Measurements from ENCODE around the gene DSE.

DSE gene

DNA sequence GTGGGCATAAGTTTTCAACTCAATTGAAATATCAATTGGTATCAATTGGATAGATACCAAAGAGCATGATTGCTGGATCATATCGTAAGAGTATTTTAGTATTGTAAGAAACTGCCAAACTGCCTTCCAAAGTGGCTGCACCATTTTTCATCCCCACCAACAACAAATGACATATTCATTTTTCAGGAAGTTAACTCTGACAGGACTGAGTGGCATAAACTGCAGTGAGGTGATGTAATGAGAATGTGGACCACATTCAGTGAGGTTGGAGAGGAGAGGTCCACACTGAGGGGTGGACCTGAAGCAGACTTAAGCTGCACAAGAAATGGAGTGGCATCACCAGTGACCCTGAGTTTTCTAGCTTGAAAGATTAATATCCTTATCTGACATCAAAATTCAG, 78.8 kb downstream of the DSE start:
- no peak for DNase-seq

DNA sequence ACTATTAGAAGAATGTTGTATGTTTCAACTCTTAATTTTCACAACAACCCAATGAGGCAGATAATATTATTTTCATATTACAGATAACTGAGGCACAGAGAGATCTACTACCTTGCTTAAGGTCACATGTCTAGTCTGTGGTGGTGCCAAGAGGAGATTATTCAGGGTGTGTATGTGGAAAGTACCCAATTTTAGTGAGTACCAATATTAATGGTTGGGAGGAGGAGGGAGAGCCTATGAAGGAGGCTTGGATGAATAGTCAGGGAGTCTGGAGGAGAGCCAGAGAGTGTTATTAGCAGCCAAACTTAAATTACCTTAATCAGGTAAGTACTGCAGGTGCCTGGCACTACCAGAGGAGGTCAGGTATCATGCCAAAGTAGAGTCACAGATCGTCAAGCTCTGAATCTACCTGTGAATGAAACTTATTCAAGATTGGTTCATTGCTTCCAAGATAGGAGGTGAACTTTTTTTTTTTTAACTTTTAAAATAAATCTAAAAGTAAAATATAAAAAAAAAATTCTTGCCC, 79.5 kb downstream of the DSE start:
- DNase-seq: no peak

DNA sequence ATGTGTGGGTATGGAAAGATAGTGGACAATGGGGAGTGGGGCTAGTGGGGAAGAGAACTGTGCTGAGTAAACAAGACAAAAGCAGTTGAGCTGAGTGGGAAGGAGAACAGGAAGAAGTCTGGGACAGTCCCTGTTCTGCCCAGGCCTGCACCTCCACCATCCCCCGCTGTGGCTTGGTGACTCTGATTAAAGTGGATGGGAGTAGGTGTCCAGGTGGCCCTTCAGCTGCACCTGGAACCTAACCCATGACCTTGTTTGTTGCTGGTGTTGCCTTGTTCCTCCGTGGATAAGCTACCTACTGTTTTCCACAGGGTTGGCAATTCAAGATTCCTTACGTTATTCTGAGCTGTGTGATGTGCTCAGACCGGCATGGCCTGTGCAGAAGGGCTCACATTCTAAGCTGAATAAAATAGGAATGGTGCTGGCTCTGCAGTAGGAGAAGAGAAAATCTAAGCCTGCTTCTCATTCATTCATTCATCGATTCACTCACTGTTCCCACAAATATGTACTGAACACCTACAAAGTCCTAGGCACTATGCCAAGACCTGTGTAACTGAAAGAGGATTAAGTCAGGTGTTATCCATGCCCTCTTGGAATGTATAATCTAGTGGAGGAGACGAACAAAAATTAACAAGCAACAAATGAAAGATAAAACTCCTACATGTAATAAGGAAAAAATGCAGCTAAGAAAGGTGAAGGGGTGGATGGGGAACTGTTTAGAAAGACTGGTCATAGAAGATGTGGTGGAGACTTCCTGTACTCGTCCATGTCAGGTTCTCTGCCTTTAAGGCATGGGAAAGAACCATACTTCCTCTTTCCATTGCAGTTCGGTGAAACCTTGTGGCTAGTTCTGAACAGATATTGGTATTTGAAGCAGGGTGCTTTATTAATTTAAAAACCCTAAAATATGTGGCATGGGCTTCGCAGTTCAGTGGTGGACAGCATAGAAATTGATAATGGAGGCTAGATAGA, 80.3 kb downstream of the DSE start:
- DNase-seq: no peak

DNA sequence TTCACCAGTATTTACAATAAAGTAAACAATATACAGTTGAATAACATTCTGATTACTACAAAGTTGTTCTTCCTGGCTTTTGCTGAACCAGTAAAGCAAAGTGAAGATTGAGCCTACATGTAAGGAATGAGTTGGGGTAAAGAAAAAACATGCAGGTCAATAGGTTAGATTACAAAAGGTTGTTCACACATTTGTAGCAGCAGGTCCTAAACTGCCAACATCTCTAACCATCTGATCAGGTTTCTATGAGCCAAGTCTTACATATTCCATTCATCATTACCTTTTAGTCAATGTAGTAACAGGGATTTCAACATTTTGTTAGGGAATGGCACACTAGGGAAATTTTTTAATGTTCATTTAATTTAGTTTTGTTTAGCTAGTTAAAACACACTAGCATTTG, 81.2 kb downstream of the DSE start:
- no peak for DNase-seq

DNA sequence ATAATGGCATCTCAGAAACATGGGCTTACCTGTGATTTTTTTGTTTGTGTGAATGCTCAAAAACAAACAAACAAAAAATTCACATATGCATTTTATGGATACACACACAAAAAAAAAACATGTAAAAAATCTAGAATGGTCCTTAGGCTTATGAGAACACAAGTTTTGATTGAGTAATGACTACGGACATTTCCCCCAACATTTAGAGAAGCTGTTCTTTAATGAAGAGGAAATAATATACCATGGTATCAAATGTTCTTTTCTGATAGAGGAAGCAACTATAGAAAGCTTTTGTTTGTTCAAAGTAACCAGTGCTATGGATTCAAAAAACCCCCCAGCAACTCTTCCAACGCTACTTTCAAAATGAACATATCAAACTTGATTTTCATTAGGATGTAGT, 81.8 kb downstream of the DSE start:
- no peak for DNase-seq

DNA sequence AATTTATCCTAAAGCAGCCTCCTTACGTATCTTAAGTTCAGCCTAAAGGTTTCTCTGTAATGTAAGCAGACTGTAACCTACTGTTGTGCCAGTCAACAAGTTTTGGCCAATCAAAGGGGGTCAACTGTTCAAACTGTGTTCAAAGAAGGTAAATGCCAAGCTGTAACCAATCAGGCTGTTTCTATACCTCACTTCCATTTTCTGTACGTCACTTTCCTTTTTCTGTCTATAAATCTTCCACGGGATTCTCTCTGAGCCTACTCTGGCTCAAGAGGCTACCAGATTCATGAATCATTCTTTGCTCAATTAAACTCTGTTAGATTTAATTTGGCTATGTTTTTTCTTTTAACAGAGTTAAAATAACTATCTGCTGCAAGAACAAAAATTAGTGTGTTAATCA, 85.4 kb downstream of the DSE start:
- no peak for DNase-seq

DNA sequence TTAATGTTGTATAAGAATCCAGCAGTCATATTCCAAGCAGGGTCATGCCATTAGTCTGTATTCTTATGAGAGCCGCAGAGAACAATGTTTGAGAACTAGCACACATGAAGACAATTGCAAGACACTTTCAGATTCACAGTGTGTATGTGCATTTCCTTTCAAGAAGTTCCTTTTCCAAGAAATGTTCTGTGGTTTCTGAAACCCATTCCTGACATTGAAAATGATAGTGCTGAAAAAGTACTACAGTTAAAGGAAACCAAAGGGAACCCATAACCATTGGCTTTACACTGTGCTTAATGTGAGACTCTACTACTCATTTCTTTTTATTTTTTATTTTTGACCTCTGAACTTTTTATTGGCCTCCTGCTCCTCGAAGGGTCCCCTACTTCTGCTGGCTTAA, 86.2 kb downstream of the DSE start:
- no peak for DNase-seq

DNA sequence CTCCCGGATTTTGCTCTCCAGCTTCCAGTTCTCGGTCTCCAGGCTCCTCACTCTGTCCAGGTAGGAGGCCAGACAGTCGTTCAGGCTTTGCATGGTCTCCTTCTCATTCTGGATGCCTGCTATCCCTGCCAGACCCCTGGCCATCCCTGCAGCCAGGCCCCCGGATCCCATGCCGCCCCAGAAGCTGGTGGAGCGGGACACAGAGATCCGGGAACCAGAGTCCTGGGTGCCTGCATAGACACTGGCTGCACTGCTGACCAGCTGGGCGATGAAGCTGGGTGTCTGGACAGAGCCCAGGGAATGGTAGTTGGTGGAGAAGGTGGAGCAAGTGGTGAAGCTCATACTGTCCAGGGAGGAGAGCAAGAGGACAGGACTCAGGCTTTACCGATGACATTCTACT, 87.5 kb downstream of the DSE start:
- DNase-seq: no peak

DNA sequence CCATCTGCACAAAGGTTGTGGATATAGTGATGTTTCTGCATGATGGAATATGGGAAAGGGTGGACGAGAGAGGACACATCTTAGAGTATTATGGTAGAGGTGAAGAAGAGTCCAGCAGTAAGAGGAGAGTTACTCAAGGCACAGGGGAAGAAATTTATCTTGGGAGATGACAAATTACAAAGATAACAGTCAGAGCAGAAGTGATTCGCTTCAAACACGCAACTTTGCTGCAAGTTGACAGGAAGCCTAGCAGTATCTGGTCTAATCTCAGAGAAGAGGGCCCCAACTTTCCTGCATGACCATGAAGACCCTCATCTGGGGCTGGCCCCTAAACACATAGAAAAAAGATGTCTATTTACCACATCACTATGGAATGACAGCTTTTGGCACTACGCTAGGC, 89.2 kb downstream of the DSE start:
- no peak for DNase-seq

DNA sequence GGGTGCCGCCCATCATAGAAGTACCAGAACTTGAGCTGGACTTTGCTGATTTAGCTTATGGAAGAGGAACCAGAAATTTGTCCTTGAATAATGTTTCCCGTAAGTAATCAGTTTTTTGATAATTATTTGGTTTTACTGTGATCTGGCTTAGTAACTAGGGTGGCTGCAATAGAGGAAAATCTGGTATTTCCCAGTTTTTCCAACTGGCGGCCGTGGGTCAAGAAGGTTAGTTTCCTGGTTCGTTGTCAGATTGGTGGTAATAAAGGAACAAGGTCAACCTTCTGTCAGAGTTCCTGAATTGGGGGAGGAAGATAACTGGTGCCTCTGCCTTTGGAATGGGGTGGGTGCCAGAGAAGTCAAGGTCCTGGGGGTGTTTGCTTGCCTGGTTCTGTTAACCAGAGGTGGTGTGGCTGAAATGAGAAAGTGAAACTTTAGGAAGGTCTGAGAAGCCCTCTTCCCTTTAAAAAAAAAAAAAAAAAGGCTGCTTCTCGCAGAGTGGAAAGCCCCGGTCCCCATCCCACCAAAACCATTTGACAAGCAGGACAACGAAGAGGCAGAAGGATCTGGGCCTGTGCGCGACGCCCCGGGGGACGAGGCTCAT, 90.7 kb downstream of the DSE start, which contains the start of gene CALHM6:
Gene CALHM6 (plus strand): TSS at position 45 of the 601 bp plus-strand sequence. CDS start 555 bp downstream, at position 600.
- DNase-seq: no peak

DNA sequence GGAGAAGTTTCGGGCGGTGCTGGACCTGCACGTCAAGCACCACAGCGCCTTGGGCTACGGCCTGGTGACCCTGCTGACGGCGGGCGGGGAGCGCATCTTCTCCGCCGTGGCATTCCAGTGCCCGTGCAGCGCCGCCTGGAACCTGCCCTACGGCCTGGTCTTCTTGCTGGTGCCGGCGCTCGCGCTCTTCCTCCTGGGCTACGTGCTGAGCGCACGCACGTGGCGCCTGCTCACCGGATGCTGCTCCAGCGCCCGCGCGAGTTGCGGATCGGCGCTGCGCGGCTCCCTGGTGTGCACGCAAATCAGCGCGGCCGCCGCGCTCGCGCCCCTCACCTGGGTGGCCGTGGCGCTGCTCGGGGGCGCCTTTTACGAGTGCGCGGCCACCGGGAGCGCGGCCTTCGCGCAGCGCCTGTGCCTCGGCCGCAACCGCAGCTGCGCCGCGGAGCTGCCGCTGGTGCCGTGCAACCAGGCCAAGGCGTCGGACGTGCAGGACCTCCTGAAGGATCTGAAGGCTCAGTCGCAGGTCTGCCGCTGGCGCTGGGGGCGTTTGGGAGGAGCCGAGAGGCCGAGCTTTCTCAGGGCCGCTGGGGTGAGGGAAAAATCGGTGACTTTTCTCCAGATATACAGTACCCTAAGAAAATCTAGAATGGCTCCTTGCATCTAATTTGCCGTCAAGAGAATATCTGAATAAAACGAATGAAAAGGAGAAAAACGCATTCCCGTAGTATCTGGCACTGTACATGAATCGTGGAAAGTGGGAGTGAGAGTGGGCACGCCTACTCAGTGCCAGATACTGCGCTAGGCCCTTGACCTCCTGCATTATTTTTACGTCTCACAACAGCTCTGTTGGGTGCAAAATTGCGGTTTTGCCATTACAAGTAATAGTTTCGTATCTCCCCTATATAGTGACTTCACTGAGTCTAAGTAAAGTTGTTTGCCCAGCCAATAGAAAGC, 91.5 kb downstream of the DSE start:
- DNase-seq: peak; percentile 15 to 54

DNA sequence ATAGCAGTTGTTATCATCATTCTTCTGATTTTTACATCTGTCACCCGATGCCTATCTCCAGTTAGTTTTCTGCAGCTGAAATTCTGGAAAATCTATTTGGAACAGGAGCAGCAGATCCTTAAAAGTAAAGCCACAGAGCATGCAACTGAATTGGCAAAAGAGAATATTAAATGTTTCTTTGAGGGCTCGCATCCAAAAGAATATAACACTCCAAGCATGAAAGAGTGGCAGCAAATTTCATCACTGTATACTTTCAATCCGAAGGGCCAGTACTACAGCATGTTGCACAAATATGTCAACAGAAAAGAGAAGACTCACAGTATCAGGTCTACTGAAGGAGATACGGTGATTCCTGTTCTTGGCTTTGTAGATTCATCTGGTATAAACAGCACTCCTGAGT, 92.6 kb downstream of the DSE start:
- DNase-seq: no peak

DNA sequence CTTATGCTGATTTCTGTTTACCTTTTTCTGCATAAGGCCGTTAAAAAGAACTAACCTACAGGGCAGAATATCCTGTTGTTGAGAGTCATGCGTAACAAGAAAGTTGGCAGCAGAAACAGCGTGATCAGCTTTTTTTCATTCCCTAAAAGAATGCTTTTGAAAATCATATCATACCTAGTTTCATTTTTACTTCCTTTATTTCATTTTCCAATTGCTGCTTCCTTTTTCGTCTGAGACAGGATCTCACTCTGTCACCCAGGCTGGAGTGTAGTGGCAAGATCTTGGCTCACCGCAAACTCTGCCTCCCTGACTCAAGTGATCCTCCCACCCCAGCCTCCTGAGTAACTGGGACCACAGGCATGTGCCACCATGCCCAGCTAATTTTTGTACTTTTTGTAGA, 94.5 kb downstream of the DSE start:
- DNase-seq: no peak

DNA sequence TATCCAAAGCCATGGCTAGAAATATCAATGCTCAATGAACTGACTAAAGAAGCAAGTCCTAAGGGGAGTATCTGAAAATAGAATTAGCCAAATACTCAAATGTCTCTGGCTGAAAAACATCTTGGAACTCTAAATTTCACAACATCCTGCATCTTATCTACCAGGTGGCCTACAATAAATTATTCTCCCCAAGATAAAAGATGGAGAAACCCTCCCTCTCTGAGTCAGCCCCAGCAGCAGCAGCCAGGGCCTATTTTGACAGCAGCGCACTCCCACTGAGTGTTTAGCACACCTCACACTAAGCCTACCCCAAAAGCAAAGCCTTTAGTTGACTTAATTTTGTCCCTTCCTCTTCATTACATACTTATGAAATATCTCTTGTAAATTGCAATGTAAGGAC, 96.3 kb downstream of the DSE start:
- no peak for DNase-seq

DNA sequence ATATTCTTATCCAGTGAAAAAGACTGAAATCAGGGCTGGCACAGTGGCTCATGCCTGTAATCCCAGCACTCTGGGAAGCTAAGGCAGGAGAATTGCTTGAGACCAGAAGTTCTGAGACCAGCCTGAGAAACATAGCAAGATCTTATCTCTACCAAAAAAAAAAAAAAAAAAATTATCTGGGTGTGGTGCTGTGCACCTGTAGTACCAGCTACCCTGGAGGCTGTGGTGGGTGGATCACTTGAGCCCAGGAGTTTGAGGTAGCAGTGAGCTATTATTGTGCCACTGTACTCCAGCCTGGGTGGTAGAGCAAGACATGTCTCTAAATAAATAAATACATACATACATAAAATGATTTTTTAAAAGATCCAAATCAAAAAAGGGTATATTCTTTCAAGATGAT, 96.8 kb downstream of the DSE start:
- DNase-seq: no peak

DNA sequence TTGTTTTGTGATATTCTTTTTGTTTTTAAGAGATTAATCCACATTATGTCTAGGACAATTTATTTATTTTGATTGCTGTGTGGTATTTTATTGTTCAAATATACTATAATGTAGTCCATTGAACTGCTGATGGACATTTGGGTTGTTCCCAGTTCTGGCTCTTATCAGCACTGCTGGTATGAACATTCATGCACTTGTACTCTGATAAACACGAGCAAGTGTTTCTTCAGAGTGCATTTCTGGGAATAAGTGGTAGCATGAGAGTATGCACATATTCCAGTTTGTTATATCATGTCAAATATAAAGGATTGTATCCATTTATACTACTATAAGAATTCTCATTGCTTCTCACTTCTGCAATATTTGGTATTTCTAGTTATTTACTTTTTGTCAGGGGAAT, 97.5 kb downstream of the DSE start:
- no peak for DNase-seq

DNA sequence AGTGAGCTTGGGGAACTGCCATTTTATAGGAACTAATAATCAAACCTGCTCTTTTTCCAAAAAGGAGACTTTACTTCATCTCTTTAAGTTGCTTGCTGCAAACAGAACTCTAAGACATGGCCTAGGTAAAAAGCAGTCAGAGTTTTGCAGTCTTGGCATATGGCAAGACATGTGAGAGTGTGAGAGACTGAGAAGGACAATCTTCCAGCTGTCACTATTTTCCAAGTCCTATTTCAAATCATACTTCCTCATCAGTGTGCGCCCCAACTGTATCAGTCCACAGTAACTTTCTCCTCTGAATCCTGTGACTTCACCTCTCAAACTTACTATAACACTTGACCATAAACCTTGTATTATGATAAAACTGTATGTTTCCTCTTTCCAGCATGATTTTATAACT, 100.8 kb downstream of the DSE start:
- DNase-seq: no peak

DNA sequence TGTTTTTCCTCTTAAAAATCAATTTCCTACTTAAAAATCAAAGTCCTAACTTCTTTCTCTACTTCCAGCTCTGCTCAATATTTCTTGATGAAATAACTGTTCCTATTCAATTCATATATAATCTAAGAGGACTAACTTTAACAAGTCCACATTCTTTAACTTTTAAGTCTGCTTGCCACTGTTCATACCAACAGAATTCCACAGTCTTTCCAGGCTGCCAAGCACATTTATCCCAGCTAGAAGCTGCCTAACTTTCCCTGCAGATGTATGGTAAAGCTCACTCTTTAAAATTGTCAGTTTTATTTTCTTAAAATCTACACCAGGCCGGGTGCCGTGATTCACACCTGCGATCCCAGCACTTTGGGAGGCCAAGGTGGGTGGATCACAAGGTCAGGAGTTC, 102.0 kb downstream of the DSE start:
- no peak for DNase-seq

DNA sequence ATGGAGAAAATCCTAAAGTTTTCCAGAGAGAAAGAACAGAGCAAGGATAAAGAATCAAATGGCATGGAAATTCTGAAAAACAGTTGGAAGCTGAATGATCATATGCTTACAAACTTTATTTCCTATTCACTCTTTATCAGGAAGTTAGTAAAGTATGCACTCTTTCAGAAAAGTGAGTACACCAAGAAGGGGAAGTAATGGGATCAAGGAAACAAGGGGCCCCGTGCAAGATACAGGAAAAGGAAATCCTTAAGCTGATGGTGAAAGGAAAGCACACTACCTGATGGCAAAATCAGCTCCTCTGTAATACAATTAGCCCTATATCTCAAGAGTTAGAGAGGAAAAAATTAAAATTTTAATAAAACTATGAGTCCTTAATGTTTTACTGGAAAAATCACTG, 104.4 kb downstream of the DSE start:
- DNase-seq: no peak

DNA sequence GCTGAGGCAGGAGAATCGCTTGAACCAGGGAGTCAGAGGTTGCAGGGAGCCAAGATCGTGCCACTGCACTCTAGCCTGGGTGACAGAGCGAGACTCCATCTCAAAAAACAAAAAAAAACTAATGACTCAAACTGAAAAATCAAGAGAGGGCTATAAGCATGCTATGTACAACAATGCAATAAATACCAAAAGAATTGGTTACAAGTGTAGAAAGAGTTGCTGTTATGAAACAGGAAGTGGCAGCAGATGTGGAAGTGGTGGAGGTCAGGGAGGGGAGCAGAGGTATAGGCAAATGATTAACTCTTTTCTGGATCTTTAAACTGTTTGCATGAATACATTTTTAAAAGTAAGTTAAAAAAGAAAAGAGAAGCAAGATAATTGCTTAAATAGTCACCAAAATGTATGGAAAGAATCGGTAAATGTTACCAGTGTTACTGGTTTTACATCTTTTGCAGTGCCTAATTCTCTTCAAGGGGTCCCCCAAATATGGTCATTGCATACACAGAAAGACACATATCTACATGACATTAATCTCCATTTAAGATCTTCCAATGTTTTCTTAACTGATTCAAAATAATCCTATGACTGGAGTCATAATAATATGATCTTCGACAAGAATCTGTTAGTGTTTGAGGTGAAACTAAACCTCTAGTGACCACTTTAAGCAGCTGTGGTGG, 105.4 kb downstream of the DSE start:
- no peak for DNase-seq

DNA sequence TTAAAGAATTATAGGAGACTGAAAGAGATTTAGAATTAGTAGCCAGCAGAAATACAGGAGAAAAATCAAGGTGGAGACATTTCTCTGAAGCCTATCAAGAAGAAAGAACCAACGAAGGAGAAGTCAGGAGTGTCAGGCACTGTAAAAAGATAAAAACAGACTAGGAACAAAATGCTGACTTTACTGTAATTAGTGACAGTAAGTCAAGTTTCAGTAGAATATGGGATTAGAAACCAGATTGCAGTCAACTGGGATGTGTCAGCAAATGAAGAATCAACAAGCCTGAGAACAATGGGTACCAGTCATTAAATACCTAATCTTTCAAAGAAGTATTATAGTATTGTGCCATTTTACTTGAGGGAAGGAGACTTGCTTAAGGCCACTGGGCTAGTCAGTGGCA, 112.0 kb downstream of the DSE start:
- DNase-seq: no peak

DNA sequence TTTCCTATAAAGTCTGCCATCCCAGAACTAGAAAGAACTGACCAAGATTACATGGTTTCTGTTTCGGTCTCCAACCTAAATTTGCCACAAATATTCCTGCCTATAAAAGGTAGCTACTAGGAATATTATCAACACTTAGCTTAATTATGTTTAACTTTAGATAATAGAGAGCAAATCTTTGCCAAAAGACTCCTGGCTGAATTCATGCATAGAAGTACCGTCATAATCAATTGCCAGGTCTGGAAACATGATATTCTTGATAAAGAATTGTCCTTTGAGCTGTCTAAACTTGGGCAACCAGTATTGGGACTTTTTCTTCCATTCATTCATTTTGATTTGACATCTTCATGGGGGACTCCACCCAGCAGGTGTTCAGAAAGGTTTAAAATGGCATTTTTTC, 112.9 kb downstream of the DSE start:
- no peak for DNase-seq

Measured in stimulated activated CD4-positive, alpha-beta T cell treated with anti-CD3 and anti-CD28 coated beads, Interleukin-2, amount 100 ng/mL, for 48 hours (primary cell).